HCT116 (cell line): ENCODE data around the gene TMEM94.

ENCODE experiments used
- ELF1 ChIP-seq: IDR thresholded peaks from 2 replicates; pipeline ENCODE4 v1.6.1; 2012; ENCODE audit warnings: low read depth, borderline replicate concordance
- EZH2 ChIP-seq: fragments of 200-600 bp; sonication (generic); IDR thresholded peaks from 2 replicates; pipeline ENCODE4 v1.6.1; 2017; ENCODE audit warnings: antibody characterized with exemption, mixed run types
- EZH2phosphoT487 ChIP-seq: fragments of 200-600 bp; IDR thresholded peaks from 2 replicates; pipeline ENCODE4 v1.6.1; 2018; ENCODE audit warnings: antibody characterized with exemption, borderline replicate concordance
- FOSL1 ChIP-seq: IDR thresholded peaks from 2 replicates; pipeline ENCODE4 v1.6.1; 2012; ENCODE audit warnings: low read depth
- JUND ChIP-seq: IDR thresholded peaks from 2 replicates; pipeline ENCODE4 v1.6.1; 2012
- POLR2A ChIP-seq: IDR thresholded peaks from 2 replicates; pipeline ENCODE4 v1.7.0; 2011; ENCODE audit warnings: borderline replicate concordance; ENCODE audit not compliant: insufficient read depth, insufficient read length; ENCODE audit errors: extremely low read depth
- POLR2AphosphoS5 ChIP-seq: IDR thresholded peaks from 2 replicates; pipeline ENCODE4 v1.6.1; 2011; ENCODE audit warnings: mild to moderate bottlenecking, low read depth, low read length, moderate library complexity
- SIN3A ChIP-seq: IDR thresholded peaks from 2 replicates; pipeline ENCODE4 v1.6.1; 2012; ENCODE audit warnings: low read depth
- SP1 ChIP-seq: IDR thresholded peaks from 2 replicates; pipeline ENCODE4 v1.6.1; 2012; ENCODE audit warnings: low read depth
- YY1 ChIP-seq: IDR thresholded peaks from 2 replicates; pipeline ENCODE4 v1.6.1; 2011; ENCODE audit warnings: low read length, low read depth, moderate library complexity, mild to moderate bottlenecking; ENCODE audit not compliant: insufficient replicate concordance; ENCODE audit errors: extremely low read depth
- TF ChIP-seq, protein P1 (sequence below), 3 experiments: fragments of 200-600 bp in 1 of 3; sonication (generic) in 1 of 3; IDR thresholded peaks in 2 of 3; conservative IDR thresholded peaks in 1 of 3; 2 replicates each; pipeline ENCODE4 v1.5.1; 2012 to 2017; ENCODE audit warnings: low read depth in 2 of 3, low read length in 2 of 3, antibody characterized with exemption in 1 of 3, borderline replicate concordance in 1 of 3, control low read depth in 1 of 3, mild to moderate bottlenecking in 1 of 3, mixed read lengths in 1 of 3, mixed run types in 1 of 3, moderate library complexity in 1 of 3; ENCODE audit not compliant: insufficient read depth in 1 of 3
- TF ChIP-seq, protein P2 (sequence below): IDR thresholded peaks from 2 replicates; pipeline ENCODE4 v1.6.1; 2012
- TF ChIP-seq, protein P3 (sequence below): IDR thresholded peaks from 2 replicates; pipeline ENCODE4 v1.6.1; 2012

DNA sequence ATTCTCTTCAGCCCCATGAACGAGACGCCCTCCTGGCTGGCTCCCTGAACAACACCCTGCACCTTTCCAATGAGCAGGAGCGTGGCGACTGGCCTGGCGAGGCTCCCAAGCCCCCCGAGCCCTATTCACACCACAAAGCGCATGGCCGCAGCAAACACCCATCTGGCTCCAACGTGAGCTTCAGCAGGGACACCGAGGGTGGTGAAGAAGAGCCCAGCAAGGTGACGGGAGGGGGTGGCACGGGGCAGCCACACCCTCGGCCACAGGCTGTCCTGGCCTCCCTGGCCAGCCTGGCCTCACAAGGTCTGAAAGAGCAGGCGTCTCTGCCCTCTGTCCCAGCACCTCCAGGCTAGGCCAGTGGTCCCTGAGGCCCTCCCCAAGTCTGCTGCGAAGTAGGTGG, 35.2 kb downstream of the TMEM94 start:
- TF ChIP-seq EZH2: no peak
- no peak for TF ChIP-seq POLR2A
- no peak for TF ChIP-seq ELF1
- no peak for TF ChIP-seq FOSL1
- TF ChIP-seq, protein P1, sequence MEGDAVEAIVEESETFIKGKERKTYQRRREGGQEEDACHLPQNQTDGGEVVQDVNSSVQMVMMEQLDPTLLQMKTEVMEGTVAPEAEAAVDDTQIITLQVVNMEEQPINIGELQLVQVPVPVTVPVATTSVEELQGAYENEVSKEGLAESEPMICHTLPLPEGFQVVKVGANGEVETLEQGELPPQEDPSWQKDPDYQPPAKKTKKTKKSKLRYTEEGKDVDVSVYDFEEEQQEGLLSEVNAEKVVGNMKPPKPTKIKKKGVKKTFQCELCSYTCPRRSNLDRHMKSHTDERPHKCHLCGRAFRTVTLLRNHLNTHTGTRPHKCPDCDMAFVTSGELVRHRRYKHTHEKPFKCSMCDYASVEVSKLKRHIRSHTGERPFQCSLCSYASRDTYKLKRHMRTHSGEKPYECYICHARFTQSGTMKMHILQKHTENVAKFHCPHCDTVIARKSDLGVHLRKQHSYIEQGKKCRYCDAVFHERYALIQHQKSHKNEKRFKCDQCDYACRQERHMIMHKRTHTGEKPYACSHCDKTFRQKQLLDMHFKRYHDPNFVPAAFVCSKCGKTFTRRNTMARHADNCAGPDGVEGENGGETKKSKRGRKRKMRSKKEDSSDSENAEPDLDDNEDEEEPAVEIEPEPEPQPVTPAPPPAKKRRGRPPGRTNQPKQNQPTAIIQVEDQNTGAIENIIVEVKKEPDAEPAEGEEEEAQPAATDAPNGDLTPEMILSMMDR (IDR thresholded peaks at IDR 0.05 in 2 of 3, conservative IDR thresholded peaks at IDR 0.05 in 1 of 3; ENCODE audit: borderline replicate concordance in 1 of 3, insufficient read depth in 1 of 3, low read depth in 2 of 3, low read length in 2 of 3): no peak
- no peak for TF ChIP-seq POLR2AphosphoS5
- TF ChIP-seq SIN3A: no peak
- TF ChIP-seq, protein P2, sequence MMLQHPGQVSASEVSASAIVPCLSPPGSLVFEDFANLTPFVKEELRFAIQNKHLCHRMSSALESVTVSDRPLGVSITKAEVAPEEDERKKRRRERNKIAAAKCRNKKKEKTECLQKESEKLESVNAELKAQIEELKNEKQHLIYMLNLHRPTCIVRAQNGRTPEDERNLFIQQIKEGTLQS: no peak
- TF ChIP-seq, protein P3, sequence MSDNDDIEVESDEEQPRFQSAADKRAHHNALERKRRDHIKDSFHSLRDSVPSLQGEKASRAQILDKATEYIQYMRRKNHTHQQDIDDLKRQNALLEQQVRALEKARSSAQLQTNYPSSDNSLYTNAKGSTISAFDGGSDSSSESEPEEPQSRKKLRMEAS: no peak
- TF ChIP-seq YY1: no peak
- TF ChIP-seq SP1: no peak
- no peak for TF ChIP-seq EZH2phosphoT487
- no peak for TF ChIP-seq JUND
